HCT116 (cell line): Measurements from ENCODE around the gene CFAP53.

Experiments used
- CBX3 ChIP-seq: IDR thresholded peaks from 2 replicates; pipeline ENCODE4 v1.6.1; 2012; ENCODE audit warnings: low read depth
- CEBPB ChIP-seq: IDR thresholded peaks from 2 replicates; pipeline ENCODE4 v1.6.1; 2012; ENCODE audit warnings: low read depth
- ELF1 ChIP-seq: IDR thresholded peaks from 2 replicates; pipeline ENCODE4 v1.6.1; 2012; ENCODE audit warnings: low read depth, borderline replicate concordance
- FOSL1 ChIP-seq: IDR thresholded peaks from 2 replicates; pipeline ENCODE4 v1.6.1; 2012; ENCODE audit warnings: low read depth
- JUND ChIP-seq: IDR thresholded peaks from 2 replicates; pipeline ENCODE4 v1.6.1; 2012
- POLR2A ChIP-seq: IDR thresholded peaks from 2 replicates; pipeline ENCODE4 v1.7.0; 2011; ENCODE audit warnings: borderline replicate concordance; ENCODE audit not compliant: insufficient read depth, insufficient read length; ENCODE audit errors: extremely low read depth
- POLR2AphosphoS5 ChIP-seq: IDR thresholded peaks from 2 replicates; pipeline ENCODE4 v1.6.1; 2011; ENCODE audit warnings: mild to moderate bottlenecking, low read depth, low read length, moderate library complexity
- RAD21 ChIP-seq: IDR thresholded peaks from 2 replicates; pipeline ENCODE4 v1.6.1; 2012; ENCODE audit warnings: low read depth, mild to moderate bottlenecking
- SIN3A ChIP-seq: IDR thresholded peaks from 2 replicates; pipeline ENCODE4 v1.6.1; 2012; ENCODE audit warnings: low read depth
- TF ChIP-seq, protein P1 (sequence below), 3 experiments: fragments of 200-600 bp in 1 of 3; sonication (generic) in 1 of 3; IDR thresholded peaks in 2 of 3; conservative IDR thresholded peaks in 1 of 3; 2 replicates each; pipeline ENCODE4 v1.5.1; 2012 to 2017; ENCODE audit warnings: low read depth in 2 of 3, low read length in 2 of 3, antibody characterized with exemption in 1 of 3, borderline replicate concordance in 1 of 3, control low read depth in 1 of 3, mild to moderate bottlenecking in 1 of 3, mixed read lengths in 1 of 3, mixed run types in 1 of 3, moderate library complexity in 1 of 3; ENCODE audit not compliant: insufficient read depth in 1 of 3
- TF ChIP-seq, protein P2 (sequence below): IDR thresholded peaks from 2 replicates; pipeline ENCODE4 v1.6.1; 2011; ENCODE audit warnings: mild to moderate bottlenecking, low read length, moderate library complexity; ENCODE audit not compliant: insufficient replicate concordance; ENCODE audit errors: extremely low read depth
- TF ChIP-seq, protein P3 (sequence below): IDR thresholded peaks from 2 replicates; pipeline ENCODE4 v1.6.1; 2012; ENCODE audit warnings: low read depth
- TF ChIP-seq, protein P4 (sequence below): IDR thresholded peaks from 2 replicates; pipeline ENCODE4 v1.6.1; 2012

DNA sequence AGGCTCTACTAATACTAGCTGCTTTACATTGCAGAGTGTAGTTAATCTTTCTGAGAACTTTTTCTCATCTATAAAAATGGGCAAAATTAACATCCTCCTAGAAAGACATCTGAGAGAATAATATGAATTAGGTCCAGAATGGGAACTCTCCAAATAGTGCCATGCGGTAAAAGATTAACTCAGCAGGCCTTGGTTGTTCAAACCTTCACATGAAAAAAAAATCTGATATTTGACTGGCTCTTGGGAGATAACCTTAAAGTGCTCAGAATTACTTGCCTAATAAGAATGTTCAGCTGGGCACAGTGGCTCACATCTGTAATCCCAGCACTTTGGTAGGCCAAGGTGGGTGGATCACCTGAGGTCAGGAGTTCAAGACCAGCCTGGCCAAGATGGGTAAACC lies 26.7 kb upstream of the CFAP53 start:
- no peak for TF ChIP-seq FOSL1
- TF ChIP-seq, protein P1, sequence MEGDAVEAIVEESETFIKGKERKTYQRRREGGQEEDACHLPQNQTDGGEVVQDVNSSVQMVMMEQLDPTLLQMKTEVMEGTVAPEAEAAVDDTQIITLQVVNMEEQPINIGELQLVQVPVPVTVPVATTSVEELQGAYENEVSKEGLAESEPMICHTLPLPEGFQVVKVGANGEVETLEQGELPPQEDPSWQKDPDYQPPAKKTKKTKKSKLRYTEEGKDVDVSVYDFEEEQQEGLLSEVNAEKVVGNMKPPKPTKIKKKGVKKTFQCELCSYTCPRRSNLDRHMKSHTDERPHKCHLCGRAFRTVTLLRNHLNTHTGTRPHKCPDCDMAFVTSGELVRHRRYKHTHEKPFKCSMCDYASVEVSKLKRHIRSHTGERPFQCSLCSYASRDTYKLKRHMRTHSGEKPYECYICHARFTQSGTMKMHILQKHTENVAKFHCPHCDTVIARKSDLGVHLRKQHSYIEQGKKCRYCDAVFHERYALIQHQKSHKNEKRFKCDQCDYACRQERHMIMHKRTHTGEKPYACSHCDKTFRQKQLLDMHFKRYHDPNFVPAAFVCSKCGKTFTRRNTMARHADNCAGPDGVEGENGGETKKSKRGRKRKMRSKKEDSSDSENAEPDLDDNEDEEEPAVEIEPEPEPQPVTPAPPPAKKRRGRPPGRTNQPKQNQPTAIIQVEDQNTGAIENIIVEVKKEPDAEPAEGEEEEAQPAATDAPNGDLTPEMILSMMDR (IDR thresholded peaks at IDR 0.05 in 2 of 3, conservative IDR thresholded peaks at IDR 0.05 in 1 of 3; ENCODE audit: borderline replicate concordance in 1 of 3, insufficient read depth in 1 of 3, low read depth in 2 of 3, low read length in 2 of 3) = no peak
- no peak for TF ChIP-seq CEBPB
- TF ChIP-seq JUND = no peak
- no peak for TF ChIP-seq CBX3
- TF ChIP-seq, protein P2, sequence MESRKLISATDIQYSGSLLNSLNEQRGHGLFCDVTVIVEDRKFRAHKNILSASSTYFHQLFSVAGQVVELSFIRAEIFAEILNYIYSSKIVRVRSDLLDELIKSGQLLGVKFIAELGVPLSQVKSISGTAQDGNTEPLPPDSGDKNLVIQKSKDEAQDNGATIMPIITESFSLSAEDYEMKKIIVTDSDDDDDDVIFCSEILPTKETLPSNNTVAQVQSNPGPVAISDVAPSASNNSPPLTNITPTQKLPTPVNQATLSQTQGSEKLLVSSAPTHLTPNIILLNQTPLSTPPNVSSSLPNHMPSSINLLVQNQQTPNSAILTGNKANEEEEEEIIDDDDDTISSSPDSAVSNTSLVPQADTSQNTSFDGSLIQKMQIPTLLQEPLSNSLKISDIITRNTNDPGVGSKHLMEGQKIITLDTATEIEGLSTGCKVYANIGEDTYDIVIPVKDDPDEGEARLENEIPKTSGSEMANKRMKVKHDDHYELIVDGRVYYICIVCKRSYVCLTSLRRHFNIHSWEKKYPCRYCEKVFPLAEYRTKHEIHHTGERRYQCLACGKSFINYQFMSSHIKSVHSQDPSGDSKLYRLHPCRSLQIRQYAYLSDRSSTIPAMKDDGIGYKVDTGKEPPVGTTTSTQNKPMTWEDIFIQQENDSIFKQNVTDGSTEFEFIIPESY = no peak
- TF ChIP-seq, protein P3, sequence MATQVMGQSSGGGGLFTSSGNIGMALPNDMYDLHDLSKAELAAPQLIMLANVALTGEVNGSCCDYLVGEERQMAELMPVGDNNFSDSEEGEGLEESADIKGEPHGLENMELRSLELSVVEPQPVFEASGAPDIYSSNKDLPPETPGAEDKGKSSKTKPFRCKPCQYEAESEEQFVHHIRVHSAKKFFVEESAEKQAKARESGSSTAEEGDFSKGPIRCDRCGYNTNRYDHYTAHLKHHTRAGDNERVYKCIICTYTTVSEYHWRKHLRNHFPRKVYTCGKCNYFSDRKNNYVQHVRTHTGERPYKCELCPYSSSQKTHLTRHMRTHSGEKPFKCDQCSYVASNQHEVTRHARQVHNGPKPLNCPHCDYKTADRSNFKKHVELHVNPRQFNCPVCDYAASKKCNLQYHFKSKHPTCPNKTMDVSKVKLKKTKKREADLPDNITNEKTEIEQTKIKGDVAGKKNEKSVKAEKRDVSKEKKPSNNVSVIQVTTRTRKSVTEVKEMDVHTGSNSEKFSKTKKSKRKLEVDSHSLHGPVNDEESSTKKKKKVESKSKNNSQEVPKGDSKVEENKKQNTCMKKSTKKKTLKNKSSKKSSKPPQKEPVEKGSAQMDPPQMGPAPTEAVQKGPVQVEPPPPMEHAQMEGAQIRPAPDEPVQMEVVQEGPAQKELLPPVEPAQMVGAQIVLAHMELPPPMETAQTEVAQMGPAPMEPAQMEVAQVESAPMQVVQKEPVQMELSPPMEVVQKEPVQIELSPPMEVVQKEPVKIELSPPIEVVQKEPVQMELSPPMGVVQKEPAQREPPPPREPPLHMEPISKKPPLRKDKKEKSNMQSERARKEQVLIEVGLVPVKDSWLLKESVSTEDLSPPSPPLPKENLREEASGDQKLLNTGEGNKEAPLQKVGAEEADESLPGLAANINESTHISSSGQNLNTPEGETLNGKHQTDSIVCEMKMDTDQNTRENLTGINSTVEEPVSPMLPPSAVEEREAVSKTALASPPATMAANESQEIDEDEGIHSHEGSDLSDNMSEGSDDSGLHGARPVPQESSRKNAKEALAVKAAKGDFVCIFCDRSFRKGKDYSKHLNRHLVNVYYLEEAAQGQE = no peak
- TF ChIP-seq, protein P4, sequence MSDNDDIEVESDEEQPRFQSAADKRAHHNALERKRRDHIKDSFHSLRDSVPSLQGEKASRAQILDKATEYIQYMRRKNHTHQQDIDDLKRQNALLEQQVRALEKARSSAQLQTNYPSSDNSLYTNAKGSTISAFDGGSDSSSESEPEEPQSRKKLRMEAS = no peak
- TF ChIP-seq RAD21 = no peak
- TF ChIP-seq POLR2AphosphoS5 = no peak
- no peak for TF ChIP-seq SIN3A
- no peak for TF ChIP-seq POLR2A
- TF ChIP-seq ELF1 = no peak
